Keratinocyte (primary cell): ENCODE results near the gene DESI1. TPM values are rescaled to one million over a fixed set of nuclear protein-coding genes. Genes with fewer than 3 reads are reported as not detected.

Experiments
- DNase-seq: peaks from one replicate; pipeline ENCODE4 v3.0.0-alpha.2; 2011; ENCODE audit warnings: low read depth, missing footprints, low spot score
- FAIRE-seq: peaks from 2 replicates; lab custom pipeline; 2011; peaks lifted over from hg19 to GRCh38; lab: Jason Lieb, UNC
- H2AFZ ChIP-seq: 2 replicates; pipeline ENCODE4 v1.6.0; 2012; ENCODE audit warnings: low read length, control low read depth, inconsistent platforms; ENCODE audit not compliant: control insufficient read depth
- H3K27ac ChIP-seq: 2 replicates; pipeline ENCODE4 v1.5.1; 2011; ENCODE audit warnings: low read length; ENCODE audit not compliant: control insufficient read depth, insufficient read depth
- H3K27me3 ChIP-seq: 3 replicates; pipeline ENCODE4 v1.6.0; 2011; ENCODE audit warnings: low read length; ENCODE audit not compliant: control insufficient read depth, insufficient read depth; ENCODE audit errors: extremely low read depth
- H3K36me3 ChIP-seq, 2 experiments: 2 replicates in 1 of 2; 3 replicates in 1 of 2; pipeline ENCODE4 v1.5.1; 2011; ENCODE audit warnings: low read length in 2 of 2, mild to moderate bottlenecking in 1 of 2; ENCODE audit not compliant: control insufficient read depth in 2 of 2, insufficient read depth in 2 of 2; ENCODE audit errors: extremely low read depth in 1 of 2
- H3K4me1 ChIP-seq: 3 replicates; pipeline ENCODE4 v1.5.1; 2011; ENCODE audit warnings: low read length; ENCODE audit not compliant: control insufficient read depth, insufficient read depth; ENCODE audit errors: extremely low read depth
- H3K4me2 ChIP-seq: 3 replicates; pipeline ENCODE4 v1.6.0; 2011; ENCODE audit warnings: low read depth, low read length; ENCODE audit not compliant: control insufficient read depth, insufficient read depth; ENCODE audit errors: extremely low read depth
- H3K4me3 ChIP-seq, 3 experiments: fragments of 200-600 bp in 1 of 3; sonication (generic) in 1 of 3; 2 replicates in 2 of 3; 3 replicates in 1 of 3; pipeline ENCODE4 v1.5.1; 2011 to 2016; ENCODE audit warnings: low read length in 3 of 3, mild to moderate bottlenecking in 3 of 3, control low read depth in 2 of 3, inconsistent platforms in 1 of 3, low read depth in 1 of 3, mixed read lengths in 1 of 3, mixed run types in 1 of 3, moderate library complexity in 1 of 3; ENCODE audit not compliant: control insufficient read depth in 2 of 3, insufficient read depth in 2 of 3; ENCODE audit errors: extremely low read depth in 1 of 3
- H3K79me2 ChIP-seq: 2 replicates; pipeline ENCODE4 v1.6.0; 2012; ENCODE audit warnings: low read length; ENCODE audit not compliant: control insufficient read depth, insufficient read depth
- H3K9ac ChIP-seq: 3 replicates; pipeline ENCODE4 v1.6.0; 2011; ENCODE audit warnings: low read length; ENCODE audit not compliant: control insufficient read depth, insufficient read depth; ENCODE audit errors: extremely low read depth
- H3K9me1 ChIP-seq: 3 replicates; pipeline ENCODE4 v1.6.0; 2011; ENCODE audit warnings: low read length; ENCODE audit not compliant: control insufficient read depth, insufficient read depth; ENCODE audit errors: extremely low read depth
- H3K9me3 ChIP-seq: 2 replicates; pipeline ENCODE4 v1.5.1; 2012; ENCODE audit warnings: low read depth, low read length; ENCODE audit not compliant: control insufficient read depth
- H4K20me1 ChIP-seq: 3 replicates; pipeline ENCODE4 v1.6.0; 2011; ENCODE audit warnings: low read length; ENCODE audit not compliant: control insufficient read depth, insufficient read depth; ENCODE audit errors: extremely low read depth
- CTCF ChIP-seq, 3 experiments: IDR thresholded peaks in 1 of 3; conservative IDR thresholded peaks in 1 of 3; optimal IDR thresholded peaks in 1 of 3; 2 replicates in 2 of 3; 3 replicates in 1 of 3; pipeline versions ENCODE3 to v1.5.1; 2011; ENCODE audit warnings: low read length in 3 of 3, mild to moderate bottlenecking in 3 of 3, moderate library complexity in 2 of 3, control low read depth in 1 of 3, inconsistent platforms in 1 of 3; ENCODE audit not compliant: insufficient read depth in 2 of 3; ENCODE audit errors: extremely low read depth in 1 of 3
- EZH2 ChIP-seq: IDR thresholded peaks from one replicate; pipeline ENCODE4 v1.6.1; 2012; ENCODE audit warnings: inconsistent platforms, mild to moderate bottlenecking, low read length, moderate library complexity
- dilution Hi-C: fragments of 300-500 bp; cut with MboI; formaldehyde crosslinking; loops from one replicate; pipeline ENCODE4 v1.7.0; 2020; ENCODE audit warnings: low sequenced_read_pairs; ENCODE audit not compliant: extremely low pct_ligation_motif_present
- polyA plus RNA-seq, 5 experiments: library from polyadenylated mRNA; depleted of rRNA in 3 of 5; stranded (reverse) in 3 of 5; stranded (forward) in 1 of 5; unstranded in 1 of 5; fragments of >200 nt; gene quantifications; 1 replicate in 1 of 5; 2 replicates in 3 of 5; 3 replicates in 1 of 5; pipeline versions ENCODE4 v1.2.1 to v1.2.3, GENCODE V29; 2011 to 2012; ENCODE audit warnings: missing spikeins in 2 of 5, low read depth in 1 of 5, low replicate concordance in 1 of 5

DESI1 gene
- polyA plus RNA-seq, 1 donor (not counting 4 experiments of a cell fraction or from before 2014, with no cell fraction given) = 32.8 TPM

- peaks cover 5% of the 10 kb centered on the region for H3K4me1 ChIP-seq
- H4K20me1 ChIP-seq = no peaks in the 10 kb centered on the region
- no peak overlapping the region for H3K4me2 ChIP-seq
- H3K27me3 ChIP-seq = no peaks in the 10 kb centered on the region
- H3K9me1 ChIP-seq = peaks cover 2% of the 10 kb centered on the region
- no peaks in the 10 kb centered on the region for H3K79me2 ChIP-seq
- H2AFZ ChIP-seq = no peak overlapping the region
- DNase-seq = no peak
- peaks cover 0 to under 1% of the 10 kb centered on the region in 2 experiments for H3K36me3 ChIP-seq
- H3K27ac ChIP-seq = no peak overlapping the region
- no peaks in the 10 kb centered on the region for H3K9me3 ChIP-seq
- dilution Hi-C loops = no loop called here
- FAIRE-seq = no peak
- TF ChIP-seq EZH2 (no peak), CTCF (optimal IDR thresholded peaks at IDR 0.05 in 1 of 3, IDR thresholded peaks at IDR 0.05 in 1 of 3, conservative IDR thresholded peaks at IDR 0.05 in 1 of 3; ENCODE audit: extremely low read depth in 1 of 3, insufficient read depth in 2 of 3, low read length in 3 of 3) (no peak)
- no peak overlapping the region for H3K4me3 ChIP-seq
- no peak overlapping the region for H3K9ac ChIP-seq
Measured at GRCh38 chr22:41570221-41570620, 50.6 kb downstream of the DESI1 start.

GRCh38 chr22:41568811-41569210 is 52.0 kb downstream of the DESI1 start:
- Histone ChIP-seq H3K79me2 (no peaks in the 10 kb centered on the region), H3K27me3 (no peaks in the 10 kb centered on the region), H3K4me3 (no peak overlapping the region), H3K4me1 (peaks cover 5% of the 10 kb centered on the region), H3K9ac (no peak overlapping the region), H3K27ac (no peak overlapping the region), H3K9me3 (no peaks in the 10 kb centered on the region), H3K36me3 (no peaks in the 10 kb centered on the region), H3K4me2 (no peak overlapping the region), H3K9me1 (peaks cover 2% of the 10 kb centered on the region), H4K20me1 (no peaks in the 10 kb centered on the region), H2AFZ (no peak overlapping the region)
- dilution Hi-C loops = no loop called here
- FAIRE-seq = no peak
- DNase-seq = no peak
- no peak for TF ChIP-seq CTCF (optimal IDR thresholded peaks at IDR 0.05 in 1 of 3, IDR thresholded peaks at IDR 0.05 in 1 of 3, conservative IDR thresholded peaks at IDR 0.05 in 1 of 3; ENCODE audit: extremely low read depth in 1 of 3, insufficient read depth in 2 of 3, low read length in 3 of 3)
- TF ChIP-seq EZH2 = no peak
